ENCODE results near the gene BCAS1. TPM values are rescaled to one million over a fixed set of nuclear protein-coding genes. Genes with fewer than 3 reads are reported as not detected.

The BCAS1 gene
- total and polyA plus RNA-seq, 10 of the 15 experiments (the other 5 are each of a cell fraction or from before 2014, with no cell fraction given), result 0.21 to 1.4 (median 0.55) TPM

- TF ChIP-seq NFXL1 (IDR thresholded peaks at IDR 0.05; ENCODE audit: borderline replicate concordance) (0 out of 2 replicates have a peak, but pooled peaks have one; percentile 49), ZBTB4 (CRISPR knock-in tag; IDR thresholded peaks at IDR 0.05) (no peak), SKIL (IDR thresholded peaks at IDR 0.05; ENCODE audit: low read depth, poor library complexity, severe bottlenecking) (no peak), FOXM1 (IDR thresholded peaks at IDR 0.05; ENCODE audit: low read depth, low read length) (no peak), PAX8 (IDR thresholded peaks at IDR 0.05) (no peak), SREBF2 (IDR thresholded peaks at IDR 0.05; ENCODE audit: low read length) (no peak), ETV6 (conservative IDR thresholded peaks at IDR 0.05 in 1 of 2, IDR thresholded peaks at IDR 0.05 in 1 of 2; ENCODE audit: borderline replicate concordance in 1 of 2, low read depth in 1 of 2) (peak in 1 of 2 experiments; percentile 71; a peak in 2 of 4 replicates), SP1 (IDR thresholded peaks at IDR 0.05; ENCODE audit: low read depth, low read length) (no peak), KLF5 (IDR thresholded peaks at IDR 0.05; ENCODE audit: partially characterized antibody) (no peak)
- H3K27ac ChIP-seq (ENCODE audit: control insufficient read depth, insufficient read depth), result no peak overlapping the region
- H3K79me2 ChIP-seq (ENCODE audit: control insufficient read depth, insufficient read depth, low read length), result no peaks in the 10 kb centered on the region
- SMC1A ChIA-PET (ENCODE audit: uncharacterized antibody, unreplicated experiment), result interaction anchor here (0.5 to 3.0 kb wide), 2 partner anchors 10 to 217 kb away, joined by 3 to 53 read pairs; no protein-coding TSS in a partner anchor
- no peak overlapping the region for H3K4me2 ChIP-seq (ENCODE audit: control insufficient read depth, insufficient read depth)
- no peak for FAIRE-seq
- H3K4me1 ChIP-seq (ENCODE audit: control insufficient read depth, insufficient read depth, low read length), result peaks cover 48% of the 10 kb centered on the region
- 91% methylated on average over 7 of the region's 7 CpGs for WGBS (ENCODE audit: insufficient coverage, insufficient replicate concordance, low lambda C conversion rate, missing lambda C conversion rate)
- H3K36me3 ChIP-seq (ENCODE audit: control insufficient read depth in 2 of 2, insufficient read depth in 2 of 2, low read length in 1 of 2), result no peaks in the 10 kb centered on the region
- POLR2A ChIA-PET, result interaction anchor here (0.7 kb wide), 1 partner anchor 9 kb away, joined by 3 read pairs; no protein-coding TSS in a partner anchor
- CTCF ChIA-PET, result interaction anchor here (2.4 to 3.0 kb wide), 2 partner anchors 12 to 44 kb away, joined by 8 to 18 read pairs; no protein-coding TSS in a partner anchor
- intact Hi-C loops (cut with micrococcal nuclease; ENCODE audit: unreplicated experiment) (no loop called here), in situ Hi-C loops (cut with MboI) (no loop called here)
- no peak overlapping the region for H3K9ac ChIP-seq (ENCODE audit: control insufficient read depth, insufficient read depth, low read length)
- no peak for ATAC-seq
- H4K20me1 ChIP-seq (ENCODE audit: control insufficient read depth, insufficient read depth), result no peaks in the 10 kb centered on the region
- BruUV-seq (replicated peaks), result no TSS peak
- no peaks in the 10 kb centered on the region for H3K9me3 ChIP-seq (replicated peaks; ENCODE audit: control insufficient read depth, insufficient read depth, low read length)
- RAD21 ChIA-PET (ENCODE audit: unreplicated experiment), result interaction anchor here (2.3 to 3.0 kb wide), 3 partner anchors 10 to 20 kb away, joined by 20 to 59 read pairs (median 31); no protein-coding TSS in a partner anchor
- H3K27me3 ChIP-seq (replicated peaks in 1 of 2; ENCODE audit: control insufficient read depth in 2 of 2, insufficient read depth in 2 of 2, low read length in 1 of 2), result no peaks in the 10 kb centered on the region
- H2AFZ ChIP-seq (ENCODE audit: control insufficient read depth, low read depth, low read length), result no peak overlapping the region
- DNase-seq (ENCODE audit: low read depth, low spot score), result no peak
- H3K4me3 ChIP-seq, result no peak overlapping the region
Observed at GRCh38 chr20:53896041-53896440, 174.4 kb downstream of the BCAS1 start.
